ENCODE data around the gene CCDC197.

DNA sequence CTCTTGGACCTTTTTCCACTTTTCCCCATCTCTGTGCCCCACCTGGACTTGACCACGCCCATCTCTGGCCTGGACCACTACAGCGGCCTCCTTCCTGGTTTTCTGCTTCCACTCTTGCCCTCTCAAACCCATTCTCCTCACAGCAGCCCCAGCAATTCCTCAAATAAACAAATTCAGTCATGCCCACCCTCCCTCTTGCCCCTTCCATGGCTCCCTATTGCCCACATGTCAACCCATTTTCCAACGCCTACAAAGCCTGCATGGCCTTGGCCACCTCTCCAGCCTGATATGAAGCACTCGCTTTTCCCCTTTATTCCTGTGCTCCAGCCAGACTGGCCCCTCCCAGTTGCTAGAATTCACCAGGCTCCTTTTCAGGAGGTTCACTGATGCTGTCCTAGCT, 23.2 kb downstream of the CCDC197 start:
- TF ChIP-seq, protein P1, sequence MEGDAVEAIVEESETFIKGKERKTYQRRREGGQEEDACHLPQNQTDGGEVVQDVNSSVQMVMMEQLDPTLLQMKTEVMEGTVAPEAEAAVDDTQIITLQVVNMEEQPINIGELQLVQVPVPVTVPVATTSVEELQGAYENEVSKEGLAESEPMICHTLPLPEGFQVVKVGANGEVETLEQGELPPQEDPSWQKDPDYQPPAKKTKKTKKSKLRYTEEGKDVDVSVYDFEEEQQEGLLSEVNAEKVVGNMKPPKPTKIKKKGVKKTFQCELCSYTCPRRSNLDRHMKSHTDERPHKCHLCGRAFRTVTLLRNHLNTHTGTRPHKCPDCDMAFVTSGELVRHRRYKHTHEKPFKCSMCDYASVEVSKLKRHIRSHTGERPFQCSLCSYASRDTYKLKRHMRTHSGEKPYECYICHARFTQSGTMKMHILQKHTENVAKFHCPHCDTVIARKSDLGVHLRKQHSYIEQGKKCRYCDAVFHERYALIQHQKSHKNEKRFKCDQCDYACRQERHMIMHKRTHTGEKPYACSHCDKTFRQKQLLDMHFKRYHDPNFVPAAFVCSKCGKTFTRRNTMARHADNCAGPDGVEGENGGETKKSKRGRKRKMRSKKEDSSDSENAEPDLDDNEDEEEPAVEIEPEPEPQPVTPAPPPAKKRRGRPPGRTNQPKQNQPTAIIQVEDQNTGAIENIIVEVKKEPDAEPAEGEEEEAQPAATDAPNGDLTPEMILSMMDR (IDR thresholded peaks at IDR 0.05; ENCODE audit: low read length), result no peak
- TF ChIP-seq EZH2 (IDR thresholded peaks at IDR 0.05; ENCODE audit: borderline replicate concordance, low read length), result no peak

Data from OCI-LY1 (cell line).